ENCODE results near the gene UBP1. TPM values are rescaled to one million over a fixed set of nuclear protein-coding genes. Genes with fewer than 3 reads are reported as not detected.

The UBP1 gene
- total and polyA plus RNA-seq, 9 of the 15 experiments (the other 6 are each of a cell fraction or from before 2014, with no cell fraction given): 13.6 to 143 (median 79.6) TPM

DNA sequence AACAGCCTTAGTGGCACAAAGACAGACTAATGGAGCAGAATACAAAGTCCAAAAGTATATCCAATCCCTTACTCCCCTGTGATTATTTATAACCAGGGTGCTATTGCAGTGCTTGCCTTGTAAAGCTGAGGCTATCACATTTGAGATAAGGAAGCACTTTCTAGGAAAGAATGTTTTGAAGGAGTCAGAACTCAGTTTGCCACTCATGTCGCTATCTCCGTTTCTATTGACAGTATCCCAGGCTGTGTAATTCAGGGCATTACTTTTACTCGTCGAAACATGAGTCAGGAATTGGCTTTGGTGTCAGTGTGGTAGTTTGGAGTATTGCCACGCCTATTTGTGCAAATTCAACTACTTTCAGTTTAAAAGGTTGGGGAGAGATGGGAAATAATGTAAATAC, 84.6 kb downstream of the UBP1 start (continued):
- TF ChIP-seq MAFF (IDR thresholded peaks at IDR 0.05; ENCODE audit: low read length) (no peak), CBFA2T3 (IDR thresholded peaks at IDR 0.05) (peak; percentile 10; the same call in 1 of the 2 replicates), TAF9B (IDR thresholded peaks at IDR 0.05; ENCODE audit: partially characterized antibody) (no peak), CXXC5 (CRISPR knock-in tag; IDR thresholded peaks at IDR 0.05) (no peak), RBM34 (IDR thresholded peaks at IDR 0.05; ENCODE audit: borderline replicate concordance, insufficient read depth, low read length) (no peak), ZNF830 (CRISPR knock-in tag; IDR thresholded peaks at IDR 0.05) (no peak), SIN3A (IDR thresholded peaks at IDR 0.05; ENCODE audit: borderline replicate concordance in 2 of 2, control insufficient read depth in 1 of 2, low read depth in 2 of 2, low read length in 2 of 2) (no peak), BRCA1 (IDR thresholded peaks at IDR 0.05) (no peak), BRCA1 (CRISPR knock-in tag; IDR thresholded peaks at IDR 0.05) (no peak), SOX6 (IDR thresholded peaks at IDR 0.05) (peak; percentile 53; the same call in 1 of the 2 replicates), ZNF512 (tag; IDR thresholded peaks at IDR 0.05) (no peak), HDGF (IDR thresholded peaks at IDR 0.05) (no peak), ZBTB8A (IDR thresholded peaks at IDR 0.05; ENCODE audit: partially characterized antibody) (no peak), RFX7 (CRISPR knock-in tag; IDR thresholded peaks at IDR 0.05) (no peak), ZNF217 (CRISPR knock-in tag; IDR thresholded peaks at IDR 0.05) (no peak), ARHGAP35 (IDR thresholded peaks at IDR 0.05; ENCODE audit: partially characterized antibody) (no peak), LARP7 (IDR thresholded peaks at IDR 0.05) (no peak), ZNF24 (IDR thresholded peaks at IDR 0.05) (peak; percentile 30; the same call in 1 of the 2 replicates), ZNF174 (CRISPR knock-in tag; IDR thresholded peaks at IDR 0.05) (no peak), ATF3 (IDR thresholded peaks at IDR 0.05) (peak; percentile 37; the same call in 1 of the 2 replicates), ATF3 (CRISPR knock-in tag; conservative IDR thresholded peaks at IDR 0.05) (no peak), KHSRP (IDR thresholded peaks at IDR 0.05) (no peak), MCM3 (IDR thresholded peaks at IDR 0.05) (no peak), HINFP (tag; conservative IDR thresholded peaks at IDR 0.05; ENCODE audit: low read depth) (no peak), TCFL5 (CRISPR knock-in tag; conservative IDR thresholded peaks at IDR 0.05) (no peak), MEF2D (tag; conservative IDR thresholded peaks at IDR 0.05; ENCODE audit: low read depth) (no peak)
- TF ChIP-seq, protein P1, sequence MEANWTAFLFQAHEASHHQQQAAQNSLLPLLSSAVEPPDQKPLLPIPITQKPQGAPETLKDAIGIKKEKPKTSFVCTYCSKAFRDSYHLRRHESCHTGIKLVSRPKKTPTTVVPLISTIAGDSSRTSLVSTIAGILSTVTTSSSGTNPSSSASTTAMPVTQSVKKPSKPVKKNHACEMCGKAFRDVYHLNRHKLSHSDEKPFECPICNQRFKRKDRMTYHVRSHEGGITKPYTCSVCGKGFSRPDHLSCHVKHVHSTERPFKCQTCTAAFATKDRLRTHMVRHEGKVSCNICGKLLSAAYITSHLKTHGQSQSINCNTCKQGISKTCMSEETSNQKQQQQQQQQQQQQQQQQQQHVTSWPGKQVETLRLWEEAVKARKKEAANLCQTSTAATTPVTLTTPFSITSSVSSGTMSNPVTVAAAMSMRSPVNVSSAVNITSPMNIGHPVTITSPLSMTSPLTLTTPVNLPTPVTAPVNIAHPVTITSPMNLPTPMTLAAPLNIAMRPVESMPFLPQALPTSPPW (CRISPR knock-in tag; IDR thresholded peaks at IDR 0.05): no peak
